GM12872 (cell line): ENCODE data around the gene DCST1.

ENCODE experiments used
- CTCF ChIP-seq: IDR thresholded peaks from 3 replicates; pipeline ENCODE4 v1.5.1; 2011; ENCODE audit warnings: low read depth, mild to moderate bottlenecking, low read length, moderate library complexity; ENCODE audit not compliant: insufficient read depth

Gene DCST1

GRCh38 chr1:155037851-155038441, 4.3 kb downstream of the DCST1 start:
- TF ChIP-seq CTCF = no peak

GRCh38 chr1:155038602-155039307, 5.1 kb downstream of the DCST1 start:
- TF ChIP-seq CTCF = no peak

GRCh38 chr1:155039308-155039669, 5.7 kb downstream of the DCST1 start:
- TF ChIP-seq CTCF = no peak

- TF ChIP-seq CTCF = no peak
Measured at GRCh38 chr1:155040358-155041093, 6.9 kb downstream of the DCST1 start.

GRCh38 chr1:155042789-155043188, 9.2 kb downstream of the DCST1 start:
- TF ChIP-seq CTCF = no peak

GRCh38 chr1:155043301-155043702, 9.7 kb downstream of the DCST1 start:
- no peak for TF ChIP-seq CTCF

- TF ChIP-seq CTCF = no peak
Measured at GRCh38 chr1:155043793-155044192, 10.2 kb downstream of the DCST1 start.
